K562 (cell line): ENCODE measurements around the gene SORL1-AS1.

ENCODE experiments used
- ADNP ChIP-seq: fragments of 200-800 bp; sonication (Bioruptor generic); IDR thresholded peaks from 2 replicates; pipeline ENCODE4 v1.6.1; 2016; ENCODE audit warnings: missing genetic modification characterization, missing compliant biosample characterization
- EP300 ChIP-seq: IDR thresholded peaks from 2 replicates; pipeline ENCODE4 v1.6.1; 2012; ENCODE audit warnings: low read length, improper control_type of control experiment
- KDM4B ChIP-seq, 2 experiments: fragments of 450-650 bp in 1 of 2; sonication (generic) in 1 of 2; IDR thresholded peaks; 2 replicates each; pipeline ENCODE4 v1.6.1; 2016 to 2017; ENCODE audit warnings: borderline replicate concordance in 2 of 2, antibody characterized with exemption in 1 of 2, low read depth in 1 of 2, mild to moderate bottlenecking in 1 of 2
- RCOR1 ChIP-seq, 2 experiments: IDR thresholded peaks; 2 replicates each; pipeline ENCODE4 v1.6.1; 2012; ENCODE audit warnings: low read depth in 2 of 2, low read length in 2 of 2, borderline replicate concordance in 1 of 2, improper control_type of control experiment in 1 of 2
- TARDBP ChIP-seq: fragments of 450-650 bp; IDR thresholded peaks from 2 replicates; pipeline ENCODE4 v1.6.1; 2016
- ZNF175 ChIP-seq: fragments of 200-800 bp; sonication (Bioruptor generic); IDR thresholded peaks from 2 replicates; pipeline ENCODE4 v1.6.1; 2016; ENCODE audit warnings: low read depth, mild to moderate bottlenecking, missing genetic modification characterization, missing compliant biosample characterization
- ZNF253 ChIP-seq: fragments of 250-450 bp; sonication (Bioruptor Pico); conservative IDR thresholded peaks from 2 replicates; pipeline ENCODE4 v1.6.1; 2021; ENCODE audit warnings: mild to moderate bottlenecking
- ZNF41 ChIP-seq: fragments of 250-450 bp; sonication (Bioruptor Pico); conservative IDR thresholded peaks from 2 replicates; pipeline ENCODE4 v1.4.0; 2020; ENCODE audit warnings: mild to moderate bottlenecking
- TF ChIP-seq, protein P1 (sequence below), 3 experiments: IDR thresholded peaks in 2 of 3; conservative IDR thresholded peaks in 1 of 3; 2 replicates each; pipeline ENCODE4 v1.5.1; 2011 to 2012; ENCODE audit warnings: low read length in 3 of 3, mild to moderate bottlenecking in 3 of 3, control low read depth in 2 of 3, improper control_type of control experiment in 1 of 3, inconsistent platforms in 1 of 3, low read depth in 1 of 3, mixed read lengths in 1 of 3, moderate library complexity in 1 of 3; ENCODE audit not compliant: insufficient read depth in 2 of 3

DNA sequence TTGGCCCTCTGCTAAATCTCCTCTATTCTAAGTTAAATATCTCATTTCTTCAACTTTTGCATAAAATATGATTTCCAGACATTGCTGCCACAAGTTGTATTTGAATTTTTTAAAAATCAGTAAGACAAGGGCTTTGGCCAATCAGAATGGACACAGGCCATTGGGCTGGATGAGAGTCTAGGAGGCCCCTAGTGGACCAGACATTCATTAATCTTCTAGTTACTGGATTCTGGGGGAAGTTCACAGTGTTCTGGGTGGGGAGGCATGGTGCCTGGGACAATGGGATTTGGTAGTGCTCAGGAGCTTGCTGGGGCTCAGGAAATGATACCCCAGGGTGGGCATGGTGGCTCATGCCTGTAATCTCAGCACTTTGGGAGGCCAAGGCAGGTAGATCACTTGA, 13.0 kb downstream of the SORL1-AS1 start:
- TF ChIP-seq ZNF253 (CRISPR knock-in tag): no peak
- no peak for TF ChIP-seq ZNF41
- no peak for TF ChIP-seq EP300
- no peak for TF ChIP-seq ADNP (tag)
- TF ChIP-seq, protein P1, sequence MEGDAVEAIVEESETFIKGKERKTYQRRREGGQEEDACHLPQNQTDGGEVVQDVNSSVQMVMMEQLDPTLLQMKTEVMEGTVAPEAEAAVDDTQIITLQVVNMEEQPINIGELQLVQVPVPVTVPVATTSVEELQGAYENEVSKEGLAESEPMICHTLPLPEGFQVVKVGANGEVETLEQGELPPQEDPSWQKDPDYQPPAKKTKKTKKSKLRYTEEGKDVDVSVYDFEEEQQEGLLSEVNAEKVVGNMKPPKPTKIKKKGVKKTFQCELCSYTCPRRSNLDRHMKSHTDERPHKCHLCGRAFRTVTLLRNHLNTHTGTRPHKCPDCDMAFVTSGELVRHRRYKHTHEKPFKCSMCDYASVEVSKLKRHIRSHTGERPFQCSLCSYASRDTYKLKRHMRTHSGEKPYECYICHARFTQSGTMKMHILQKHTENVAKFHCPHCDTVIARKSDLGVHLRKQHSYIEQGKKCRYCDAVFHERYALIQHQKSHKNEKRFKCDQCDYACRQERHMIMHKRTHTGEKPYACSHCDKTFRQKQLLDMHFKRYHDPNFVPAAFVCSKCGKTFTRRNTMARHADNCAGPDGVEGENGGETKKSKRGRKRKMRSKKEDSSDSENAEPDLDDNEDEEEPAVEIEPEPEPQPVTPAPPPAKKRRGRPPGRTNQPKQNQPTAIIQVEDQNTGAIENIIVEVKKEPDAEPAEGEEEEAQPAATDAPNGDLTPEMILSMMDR (IDR thresholded peaks at IDR 0.05 in 2 of 3, conservative IDR thresholded peaks at IDR 0.05 in 1 of 3; ENCODE audit: insufficient read depth in 2 of 3, low read depth in 1 of 3, low read length in 3 of 3): no peak
- TF ChIP-seq TARDBP: no peak
- TF ChIP-seq KDM4B (IDR thresholded peaks at IDR 0.05; ENCODE audit: borderline replicate concordance in 2 of 2, low read depth in 1 of 2): no peak
- no peak for TF ChIP-seq RCOR1 (IDR thresholded peaks at IDR 0.05; ENCODE audit: borderline replicate concordance in 1 of 2, low read depth in 2 of 2, low read length in 2 of 2)
- TF ChIP-seq ZNF175 (CRISPR knock-in tag): no peak
